Prostate gland (tissue), 2 donors: ENCODE data around the gene DDX54.

ENCODE experiments used
- CTCF ChIP-seq, 4 experiments: fragments of 200-600 bp in 2 of 4; fragments of 450-650 bp in 2 of 4; sonication (generic) in 2 of 4; IDR thresholded peaks; 1 replicate in 3 of 4; 2 replicates in 1 of 4; pipeline ENCODE4 v1.5.1; 2016 to 2019; ENCODE audit warnings: antibody characterized with exemption in 4 of 4, mild to moderate bottlenecking in 2 of 4, moderate library complexity in 2 of 4
- POLR2A ChIP-seq: fragments of 450-650 bp; IDR thresholded peaks from one replicate; pipeline ENCODE4 v1.6.1; 2016; ENCODE audit warnings: antibody characterized with exemption, mild to moderate bottlenecking

GRCh38 chr12:113234483-113234882 is 49.2 kb upstream of the DDX54 start:
- no peak for TF ChIP-seq CTCF (IDR thresholded peaks at IDR 0.05)
- TF ChIP-seq POLR2A, result no peak
